Pulmonary artery endothelial cell (primary cell): ENCODE data around the gene TNRC6B. TPM values are rescaled to one million over a fixed set of nuclear protein-coding genes. Genes with fewer than 3 reads are reported as not detected.
"Not testable (repeated sequence)": the region's sequence is repeated elsewhere in the genome, so short reads cannot be mapped to it uniquely, and the experiment has no call there.

Source experiments
- DNase-seq: peaks from one replicate; pipeline ENCODE4 v3.0.0-alpha.2; 2011; ENCODE audit warnings: low read depth, low spot score
- total RNA-seq: library from RNA; depleted of rRNA; stranded (reverse); fragments of >200 nt; gene quantifications from 2 replicates; pipeline ENCODE4 v1.2.3, GENCODE V29; 2014

The TNRC6B gene
- 13.3 and 23.0 TPM in 2 replicates for total RNA-seq

- DNase-seq = peak; percentile 91
These were observed at the start of gene TNRC6B for GRCh38 chr22:40177738-40178416. Gene TNRC6B (plus strand): TSS chr22:40177925. CDS start chr22:40178136, 211 bp downstream.

GRCh38 chr22:40128989-40129388 lies 48.7 kb upstream of the TNRC6B start:
- DNase-seq = no peak

- DNase-seq = no peak
These were observed 40.6 kb upstream of the TNRC6B start for GRCh38 chr22:40137132-40137531.

- DNase-seq = no peak
These were observed 38.9 kb upstream of the TNRC6B start for GRCh38 chr22:40138866-40139265.

- no peak for DNase-seq
These were observed 30.1 kb upstream of the TNRC6B start for GRCh38 chr22:40147388-40148176.

GRCh38 chr22:40153192-40153591 lies 24.5 kb upstream of the TNRC6B start:
- DNase-seq = no peak

- DNase-seq = no peak
These were observed 24.0 kb upstream of the TNRC6B start for GRCh38 chr22:40153705-40154104.

- DNase-seq = no peak
These were observed 21.7 kb upstream of the TNRC6B start for GRCh38 chr22:40156001-40156516.

GRCh38 chr22:40156682-40157081 lies 21.0 kb upstream of the TNRC6B start:
- not testable (repeated sequence) for DNase-seq

GRCh38 chr22:40157330-40157945 lies 20.3 kb upstream of the TNRC6B start:
- no peak for DNase-seq

- DNase-seq = no peak
These were observed 16.5 kb upstream of the TNRC6B start for GRCh38 chr22:40161194-40161593.

- DNase-seq = not testable (repeated sequence)
These were observed 12.2 kb upstream of the TNRC6B start for GRCh38 chr22:40165537-40165936.

GRCh38 chr22:40175611-40176244 lies 2.0 kb upstream of the TNRC6B start:
- DNase-seq = no peak

GRCh38 chr22:40176921-40177737 lies 596 bp upstream of the TNRC6B start:
- no peak for DNase-seq

- DNase-seq = no peak
These were observed 988 bp downstream of the TNRC6B start for GRCh38 chr22:40178417-40179409.

GRCh38 chr22:40179526-40179925 lies 1.8 kb downstream of the TNRC6B start:
- DNase-seq = no peak

- DNase-seq = no peak
These were observed 2.7 kb downstream of the TNRC6B start for GRCh38 chr22:40180403-40180802.

GRCh38 chr22:40181323-40181722 lies 3.6 kb downstream of the TNRC6B start:
- no peak for DNase-seq

- no peak for DNase-seq
These were observed 4.6 kb downstream of the TNRC6B start for GRCh38 chr22:40182231-40182835.
